ENCODE measurements around the gene ZNF587B.
"Not testable (repeated sequence)": the region's sequence is repeated elsewhere in the genome, so short reads cannot be mapped to it uniquely, and the experiment has no call there.

ZNF587B gene

DNA sequence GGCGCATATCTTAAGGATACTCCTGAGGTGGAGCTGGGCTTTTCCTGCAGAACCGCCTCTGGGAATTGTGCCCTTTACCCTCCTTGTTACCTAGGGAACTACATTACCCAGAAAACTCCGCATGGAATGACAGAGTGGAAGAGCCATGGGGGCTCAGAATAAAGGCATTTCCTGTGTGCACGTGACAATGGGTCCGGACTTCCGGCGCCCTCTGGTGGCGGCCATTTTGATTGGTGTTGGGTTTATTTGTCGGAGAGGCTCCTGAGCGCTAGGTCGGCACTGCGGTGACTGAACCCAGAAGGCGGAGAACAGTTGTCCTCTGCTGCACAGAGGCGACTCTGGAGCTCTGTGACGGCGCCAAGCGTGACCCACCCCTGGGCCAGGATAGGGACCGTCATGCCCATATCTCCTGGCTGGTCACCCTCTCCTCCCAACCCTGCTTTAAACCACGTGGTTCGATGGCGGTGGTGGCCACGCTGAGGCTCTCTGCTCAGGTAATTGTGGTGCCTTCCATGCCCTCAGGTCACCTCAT lies at the start of gene ZNF587B:
Gene ZNF587B (plus strand): TSS at position 229 of the 532 bp plus-strand sequence. CDS start 230 bp downstream, at position 459.
- DNase-seq (ENCODE audit: extremely low spot score), result no peak
- POLR2A ChIA-PET, result no interaction called here
- TF ChIP-seq, protein P1, sequence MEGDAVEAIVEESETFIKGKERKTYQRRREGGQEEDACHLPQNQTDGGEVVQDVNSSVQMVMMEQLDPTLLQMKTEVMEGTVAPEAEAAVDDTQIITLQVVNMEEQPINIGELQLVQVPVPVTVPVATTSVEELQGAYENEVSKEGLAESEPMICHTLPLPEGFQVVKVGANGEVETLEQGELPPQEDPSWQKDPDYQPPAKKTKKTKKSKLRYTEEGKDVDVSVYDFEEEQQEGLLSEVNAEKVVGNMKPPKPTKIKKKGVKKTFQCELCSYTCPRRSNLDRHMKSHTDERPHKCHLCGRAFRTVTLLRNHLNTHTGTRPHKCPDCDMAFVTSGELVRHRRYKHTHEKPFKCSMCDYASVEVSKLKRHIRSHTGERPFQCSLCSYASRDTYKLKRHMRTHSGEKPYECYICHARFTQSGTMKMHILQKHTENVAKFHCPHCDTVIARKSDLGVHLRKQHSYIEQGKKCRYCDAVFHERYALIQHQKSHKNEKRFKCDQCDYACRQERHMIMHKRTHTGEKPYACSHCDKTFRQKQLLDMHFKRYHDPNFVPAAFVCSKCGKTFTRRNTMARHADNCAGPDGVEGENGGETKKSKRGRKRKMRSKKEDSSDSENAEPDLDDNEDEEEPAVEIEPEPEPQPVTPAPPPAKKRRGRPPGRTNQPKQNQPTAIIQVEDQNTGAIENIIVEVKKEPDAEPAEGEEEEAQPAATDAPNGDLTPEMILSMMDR (IDR thresholded peaks at IDR 0.05; ENCODE audit: control extremely low read depth, extremely low read depth, low read depth, missing control alignments), result no peak
- CTCF ChIA-PET, result interaction anchor here (0.9 to 1.3 kb wide), 4 partner anchors 9 to 116 kb away, joined by 3 read pairs; partner anchors contain the start of gene ZNF552

DNA sequence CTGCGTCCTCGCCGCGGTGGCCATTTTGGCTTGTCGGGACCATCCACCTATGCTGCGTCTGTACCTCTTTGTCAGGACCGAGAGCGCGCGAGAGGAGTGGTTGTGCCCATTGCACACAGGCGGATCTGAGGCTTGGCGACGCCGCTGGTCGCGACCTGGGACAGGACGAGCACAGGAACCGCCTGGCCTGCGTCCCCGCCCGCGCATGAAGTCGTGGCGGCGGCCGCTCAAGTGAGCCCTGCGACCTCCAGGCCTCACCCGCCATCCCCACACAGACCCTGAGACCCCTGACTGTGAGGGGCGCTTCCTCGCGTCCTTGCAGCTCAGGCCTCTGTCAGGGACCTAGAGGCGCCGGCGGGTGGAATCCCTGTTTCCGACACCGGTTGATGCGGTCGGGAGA lies 43.8 kb upstream of the ZNF587B start:
- ChIA-PET POLR2A (no interaction called here), CTCF (no interaction called here)
- DNase-seq (ENCODE audit: extremely low spot score), result no peak
- TF ChIP-seq, protein P1 (IDR thresholded peaks at IDR 0.05; ENCODE audit: control extremely low read depth, extremely low read depth, low read depth, missing control alignments), result no peak

- POLR2A ChIA-PET, result no interaction called here
- CTCF ChIA-PET, result no interaction called here
- TF ChIP-seq, protein P1 (IDR thresholded peaks at IDR 0.05; ENCODE audit: control extremely low read depth, extremely low read depth, low read depth, missing control alignments), result no peak
- DNase-seq (ENCODE audit: extremely low spot score), result no peak
These were observed 43.2 kb upstream of the ZNF587B start for GRCh38 chr19:57786906-57787305.

GRCh38 chr19:57788114-57788692 lies 41.9 kb upstream of the ZNF587B start:
- TF ChIP-seq, protein P1 (IDR thresholded peaks at IDR 0.05; ENCODE audit: control extremely low read depth, extremely low read depth, low read depth, missing control alignments), result no peak
- CTCF ChIA-PET, result no interaction called here
- no peak for DNase-seq (ENCODE audit: extremely low spot score)
- POLR2A ChIA-PET, result no interaction called here

- TF ChIP-seq, protein P1 (IDR thresholded peaks at IDR 0.05; ENCODE audit: control extremely low read depth, extremely low read depth, low read depth, missing control alignments), result no peak
- no peak for DNase-seq (ENCODE audit: extremely low spot score)
- POLR2A ChIA-PET, result no interaction called here
- CTCF ChIA-PET, result no interaction called here
These were observed 40.8 kb upstream of the ZNF587B start for GRCh38 chr19:57789288-57789687.

DNA sequence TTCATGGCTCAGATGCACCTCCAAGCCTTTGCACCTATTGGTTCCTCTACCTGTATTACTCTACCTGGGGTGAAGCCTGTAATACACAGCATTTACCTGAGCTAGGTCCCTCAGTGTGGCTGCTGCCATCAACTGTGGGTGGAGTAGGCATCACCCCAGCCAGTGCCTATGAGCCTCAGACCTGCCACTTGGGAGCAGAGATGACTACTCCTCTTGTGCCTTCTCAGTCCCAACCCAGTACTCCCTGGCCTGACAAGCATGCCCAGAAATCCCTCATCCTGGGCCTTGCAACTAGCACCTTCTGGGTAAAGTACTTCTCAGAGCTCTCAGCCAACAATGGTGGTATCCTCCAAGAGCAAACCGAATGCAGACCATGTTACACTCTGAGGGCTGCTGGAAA lies 33.5 kb upstream of the ZNF587B start:
- DNase-seq (ENCODE audit: extremely low spot score); CTCF ChIA-PET; POLR2A ChIA-PET: not testable (repeated sequence)

- POLR2A ChIA-PET, result interaction anchor here (0.6 kb wide), 1 partner anchor 583 kb away, joined by 3 read pairs; no protein-coding TSS in a partner anchor
- CTCF ChIA-PET, result interaction anchor here (0.8 to 1.5 kb wide), 4 partner anchors 18 to 103 kb away, joined by 3 read pairs; partner anchors contain the start of genes ZNF587 and ZNF587B
These were observed 29.4 kb upstream of the ZNF587B start for GRCh38 chr19:57800696-57801095.

More at GRCh38 chr19:57800696-57801095, 29.4 kb upstream of the ZNF587B start:
- TF ChIP-seq, protein P1 (IDR thresholded peaks at IDR 0.05; ENCODE audit: control extremely low read depth, extremely low read depth, low read depth, missing control alignments), result no peak
- DNase-seq (ENCODE audit: extremely low spot score), result no peak
